ENCODE measurements around the gene FOXD1. TPM values are rescaled to one million over a fixed set of nuclear protein-coding genes. Genes with fewer than 3 reads are reported as not detected.
"Not testable (repeated sequence)": the region's sequence is repeated elsewhere in the genome, so short reads cannot be mapped to it uniquely, and the experiment has no call there.

FOXD1 gene
- total and polyA plus RNA-seq, 2 of the 4 experiments (the other 2 are of a cell fraction) = 3.2 to 23.1 TPM

DNA sequence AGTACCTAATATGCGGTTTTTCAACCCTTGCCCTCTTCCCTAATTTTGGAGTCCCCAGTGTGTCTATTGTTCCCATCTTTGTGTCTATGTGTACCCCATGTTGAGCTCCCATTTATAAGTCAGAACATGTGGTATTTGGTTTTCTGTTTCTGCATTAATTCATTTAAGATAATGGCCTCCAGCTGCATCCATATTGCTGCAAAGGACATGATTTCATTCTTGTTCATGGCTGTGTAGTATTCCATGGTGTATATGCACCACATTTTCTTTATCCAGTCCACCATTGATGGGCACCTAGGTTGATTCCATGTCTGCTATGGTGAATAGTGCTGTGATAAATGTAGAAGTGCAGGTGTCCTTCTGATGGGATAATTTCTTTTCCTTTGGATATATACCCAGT is 7.9 kb upstream of the FOXD1 start:
- intact Hi-C loops (cut with micrococcal nuclease) = loop anchor here (10.0 kb wide), 1 partner anchor 532 kb away; no protein-coding TSS in a partner anchor
- H2BK15ac ChIP-seq (ENCODE audit: low read depth, low read length); H2AK9ac ChIP-seq (replicated peaks; ENCODE audit: low read depth, low read length, poor library complexity); CTCF ChIA-PET; H3K4me3 ChIP-seq (ENCODE audit: insufficient read depth, low read depth, low read length); H2BK120ac ChIP-seq (ENCODE audit: low read depth, low read length); BruUV-seq (replicated peaks); in situ Hi-C loops (cut with MboI; ENCODE audit: low sequenced_read_pairs); H4K91ac ChIP-seq (ENCODE audit: insufficient read depth, low read depth, low read length); POLR2A ChIA-PET (ENCODE audit: unreplicated experiment); H3K56ac ChIP-seq (ENCODE audit: extremely low read depth, insufficient read depth, low read length); H2AFZ ChIP-seq (replicated peaks; ENCODE audit: low read length, poor library complexity); ATAC-seq (ENCODE audit: low read depth); H2BK20ac ChIP-seq (ENCODE audit: low read depth, low read length); H3K36me3 ChIP-seq (ENCODE audit: control insufficient read depth, insufficient read depth, low read length); H3K4me1 ChIP-seq (ENCODE audit: control insufficient read depth, insufficient read depth, low read length); H3K27me3 ChIP-seq (ENCODE audit: control insufficient read depth, insufficient read depth, low read length); H2BK5ac ChIP-seq (ENCODE audit: low read depth, low read length, poor library complexity, severe bottlenecking); H3K79me1 ChIP-seq (ENCODE audit: low read depth in 1 of 2, low read length in 2 of 2); H4K20me1 ChIP-seq (ENCODE audit: insufficient read depth, low read length); dilution Hi-C loops (cut with HindIII; ENCODE audit: low sequenced_read_pairs, unreplicated experiment); H3K4ac ChIP-seq (ENCODE audit: low read depth, low read length); H3K23ac ChIP-seq (ENCODE audit: low read depth, low read length); H2AK5ac ChIP-seq (ENCODE audit: low read depth, low read length); DNase-seq; H4K8ac ChIP-seq (ENCODE audit: low read depth in 2 of 2, low read length in 2 of 2); H3K27ac ChIP-seq (ENCODE audit: insufficient read depth, low read length); H3K14ac ChIP-seq (replicated peaks; ENCODE audit: low read depth, low read length); H4K5ac ChIP-seq (ENCODE audit: low read depth, low read length); H3K9me3 ChIP-seq (ENCODE audit: control insufficient read depth, insufficient read depth, low read length); H3K4me2 ChIP-seq (ENCODE audit: low read depth, low read length); H3K9ac ChIP-seq (ENCODE audit: low read depth, low read length); H3K9me1 ChIP-seq (ENCODE audit: insufficient read depth, low read length); H3K18ac ChIP-seq (ENCODE audit: low read depth, low read length): not testable (repeated sequence)
- WGBS, 2 experiments (ENCODE audit: extremely low coverage in 2 of 2, insufficient read length in 1 of 2) = no CpG with 5 or more reads among the region's 1 CpG

Data from IMR-90 (cell line).